Sigmoid colon (tissue), 4 donors: ENCODE results near the gene EHBP1L1.

ENCODE experiments used
- EP300 ChIP-seq, 4 donors: sonication (generic); formaldehyde crosslinking; IDR thresholded peaks; one replicate each; pipeline ENCODE4 v1.6.1; 2017; ENCODE audit warnings: antibody characterized with exemption in 4 of 4
- TF ChIP-seq, protein P1 (sequence below), 4 experiments: fragments of 450-650 bp in 3 of 4; fragments of 200-600 bp in 1 of 4; IDR thresholded peaks; one replicate each; pipeline ENCODE4 v1.5.1; 2016 to 2019; ENCODE audit warnings: antibody characterized with exemption in 4 of 4, mild to moderate bottlenecking in 3 of 4, moderate library complexity in 2 of 4

DNA sequence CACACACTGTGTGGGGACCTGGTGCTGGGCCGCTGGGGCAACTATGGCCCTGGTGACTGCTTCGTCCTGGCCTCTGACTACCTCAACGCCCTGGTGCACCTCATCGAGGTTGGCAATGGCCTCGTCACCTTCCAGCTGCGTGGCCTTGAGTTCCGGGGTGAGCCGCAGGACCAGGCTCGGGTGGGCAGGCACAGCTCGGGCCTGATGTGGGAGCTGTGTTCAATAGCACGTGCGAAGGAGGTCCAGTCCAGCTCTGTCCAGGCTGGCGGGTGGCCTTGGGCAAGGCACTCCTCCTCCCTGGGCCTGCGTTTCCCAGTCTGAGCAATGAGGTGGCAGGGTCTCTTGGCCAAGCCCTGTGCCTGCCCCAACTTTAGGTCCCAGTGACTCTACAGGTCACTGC is 53.7 kb downstream of the EHBP1L1 start:
- TF ChIP-seq, protein P1, sequence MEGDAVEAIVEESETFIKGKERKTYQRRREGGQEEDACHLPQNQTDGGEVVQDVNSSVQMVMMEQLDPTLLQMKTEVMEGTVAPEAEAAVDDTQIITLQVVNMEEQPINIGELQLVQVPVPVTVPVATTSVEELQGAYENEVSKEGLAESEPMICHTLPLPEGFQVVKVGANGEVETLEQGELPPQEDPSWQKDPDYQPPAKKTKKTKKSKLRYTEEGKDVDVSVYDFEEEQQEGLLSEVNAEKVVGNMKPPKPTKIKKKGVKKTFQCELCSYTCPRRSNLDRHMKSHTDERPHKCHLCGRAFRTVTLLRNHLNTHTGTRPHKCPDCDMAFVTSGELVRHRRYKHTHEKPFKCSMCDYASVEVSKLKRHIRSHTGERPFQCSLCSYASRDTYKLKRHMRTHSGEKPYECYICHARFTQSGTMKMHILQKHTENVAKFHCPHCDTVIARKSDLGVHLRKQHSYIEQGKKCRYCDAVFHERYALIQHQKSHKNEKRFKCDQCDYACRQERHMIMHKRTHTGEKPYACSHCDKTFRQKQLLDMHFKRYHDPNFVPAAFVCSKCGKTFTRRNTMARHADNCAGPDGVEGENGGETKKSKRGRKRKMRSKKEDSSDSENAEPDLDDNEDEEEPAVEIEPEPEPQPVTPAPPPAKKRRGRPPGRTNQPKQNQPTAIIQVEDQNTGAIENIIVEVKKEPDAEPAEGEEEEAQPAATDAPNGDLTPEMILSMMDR (IDR thresholded peaks at IDR 0.05) = no peak
- no peak for TF ChIP-seq EP300 (IDR thresholded peaks at IDR 0.05)
